Right lobe of liver (tissue), 4 donors: ENCODE data around the gene FERD3L.

Experiments
- POLR2A ChIP-seq: fragments of 450-650 bp; IDR thresholded peaks from one replicate; pipeline ENCODE4 v1.6.1; 2017; ENCODE audit warnings: antibody characterized with exemption, mild to moderate bottlenecking
- TF ChIP-seq, protein P1 (sequence below), 4 donors: fragments of 200-600 bp in 3 of 4; fragments of 450-650 bp in 1 of 4; IDR thresholded peaks; one replicate each; pipeline versions ENCODE4 v1.5.1 to v1.8.0; 2016 to 2022; ENCODE audit warnings: antibody characterized with exemption in 4 of 4, mild to moderate bottlenecking in 2 of 4
- donor health status: DM: no; HTN: no; CAD: no.
- donor health status: DM: no; HTN: no; CAD: no.
- donor health status: DM: no; HTN: yes; CAD: no.

DNA sequence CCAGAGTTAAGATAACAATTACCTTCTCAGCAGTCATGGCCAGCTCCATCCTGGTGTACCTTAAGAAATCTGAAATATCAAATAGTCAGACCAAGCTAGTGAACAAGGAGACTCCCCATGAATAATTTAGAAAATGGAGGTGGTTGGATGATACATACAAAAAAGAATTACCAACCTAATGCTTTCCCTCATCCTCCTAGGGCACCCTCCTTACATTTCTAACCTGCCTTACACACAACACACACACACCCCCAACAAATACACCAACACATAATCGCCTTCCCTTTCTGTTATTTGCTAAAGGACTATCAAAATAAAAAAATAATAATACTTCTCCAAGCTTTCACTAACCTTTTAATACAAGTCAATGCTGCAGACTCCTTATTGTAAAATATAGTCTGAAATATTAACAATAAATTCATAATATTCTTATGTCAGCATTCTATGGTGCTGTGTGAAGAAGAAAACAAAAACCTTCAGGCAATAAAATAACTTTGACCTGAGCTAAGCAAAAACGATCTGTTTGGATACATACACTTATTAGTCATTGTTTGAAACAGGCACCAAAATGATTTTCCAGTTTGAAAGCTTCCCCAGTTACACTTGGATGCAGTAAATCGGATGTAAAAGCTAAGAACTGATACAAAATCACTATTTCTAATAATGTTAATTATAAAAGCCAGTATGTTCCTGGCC, 31.2 kb downstream of the FERD3L start:
- TF ChIP-seq, protein P1, sequence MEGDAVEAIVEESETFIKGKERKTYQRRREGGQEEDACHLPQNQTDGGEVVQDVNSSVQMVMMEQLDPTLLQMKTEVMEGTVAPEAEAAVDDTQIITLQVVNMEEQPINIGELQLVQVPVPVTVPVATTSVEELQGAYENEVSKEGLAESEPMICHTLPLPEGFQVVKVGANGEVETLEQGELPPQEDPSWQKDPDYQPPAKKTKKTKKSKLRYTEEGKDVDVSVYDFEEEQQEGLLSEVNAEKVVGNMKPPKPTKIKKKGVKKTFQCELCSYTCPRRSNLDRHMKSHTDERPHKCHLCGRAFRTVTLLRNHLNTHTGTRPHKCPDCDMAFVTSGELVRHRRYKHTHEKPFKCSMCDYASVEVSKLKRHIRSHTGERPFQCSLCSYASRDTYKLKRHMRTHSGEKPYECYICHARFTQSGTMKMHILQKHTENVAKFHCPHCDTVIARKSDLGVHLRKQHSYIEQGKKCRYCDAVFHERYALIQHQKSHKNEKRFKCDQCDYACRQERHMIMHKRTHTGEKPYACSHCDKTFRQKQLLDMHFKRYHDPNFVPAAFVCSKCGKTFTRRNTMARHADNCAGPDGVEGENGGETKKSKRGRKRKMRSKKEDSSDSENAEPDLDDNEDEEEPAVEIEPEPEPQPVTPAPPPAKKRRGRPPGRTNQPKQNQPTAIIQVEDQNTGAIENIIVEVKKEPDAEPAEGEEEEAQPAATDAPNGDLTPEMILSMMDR (IDR thresholded peaks at IDR 0.05): no peak
- no peak for TF ChIP-seq POLR2A
